ENCODE results near the gene SCP2D1.
"Not testable (repeated sequence)": the region's sequence is repeated elsewhere in the genome, so short reads cannot be mapped to it uniquely, and the experiment has no call there.

The SCP2D1 gene

GRCh38 chr20:18813483-18813882, at the start of gene SCP2D1:
TSS of gene SCP2D1 (plus strand) at chr20:18813783. CDS start at chr20:18813816, 33 bp downstream.
- DNase-seq (ENCODE audit: low read depth in 2 of 2) = no peak

DNA sequence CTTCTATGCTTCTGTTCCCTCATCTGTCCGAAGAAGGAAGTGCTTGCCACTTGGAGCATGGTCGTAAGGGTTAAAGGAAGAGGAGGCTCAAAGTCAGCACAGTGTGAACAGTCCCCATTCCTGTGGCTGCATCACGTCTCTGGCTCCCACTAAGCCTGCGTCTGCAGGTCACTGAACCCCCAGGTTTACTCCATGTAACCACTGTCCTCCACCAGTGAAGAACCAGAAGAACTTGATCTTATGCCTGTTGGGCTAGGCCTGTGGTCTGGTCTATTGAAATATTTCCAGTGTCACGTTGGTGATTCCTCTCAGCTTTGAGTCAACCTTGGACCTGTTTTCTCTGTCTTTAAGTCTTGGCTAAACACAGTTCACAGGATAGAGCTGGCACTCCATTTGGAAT, 45.9 kb upstream of the SCP2D1 start:
- DNase-seq (ENCODE audit: low read depth in 2 of 2) = no peak

- no peak for DNase-seq (ENCODE audit: low read depth in 2 of 2)
Observed at GRCh38 chr20:18773566-18773965, 40.0 kb upstream of the SCP2D1 start.

- no peak for DNase-seq (ENCODE audit: low read depth in 2 of 2)
Observed at GRCh38 chr20:18774207-18774606, 39.4 kb upstream of the SCP2D1 start.

- no peak for DNase-seq (ENCODE audit: low read depth in 2 of 2)
Observed at GRCh38 chr20:18775633-18776032, 38.0 kb upstream of the SCP2D1 start.

GRCh38 chr20:18778690-18779392, 34.7 kb upstream of the SCP2D1 start:
- DNase-seq (ENCODE audit: low read depth in 2 of 2) = no peak

DNA sequence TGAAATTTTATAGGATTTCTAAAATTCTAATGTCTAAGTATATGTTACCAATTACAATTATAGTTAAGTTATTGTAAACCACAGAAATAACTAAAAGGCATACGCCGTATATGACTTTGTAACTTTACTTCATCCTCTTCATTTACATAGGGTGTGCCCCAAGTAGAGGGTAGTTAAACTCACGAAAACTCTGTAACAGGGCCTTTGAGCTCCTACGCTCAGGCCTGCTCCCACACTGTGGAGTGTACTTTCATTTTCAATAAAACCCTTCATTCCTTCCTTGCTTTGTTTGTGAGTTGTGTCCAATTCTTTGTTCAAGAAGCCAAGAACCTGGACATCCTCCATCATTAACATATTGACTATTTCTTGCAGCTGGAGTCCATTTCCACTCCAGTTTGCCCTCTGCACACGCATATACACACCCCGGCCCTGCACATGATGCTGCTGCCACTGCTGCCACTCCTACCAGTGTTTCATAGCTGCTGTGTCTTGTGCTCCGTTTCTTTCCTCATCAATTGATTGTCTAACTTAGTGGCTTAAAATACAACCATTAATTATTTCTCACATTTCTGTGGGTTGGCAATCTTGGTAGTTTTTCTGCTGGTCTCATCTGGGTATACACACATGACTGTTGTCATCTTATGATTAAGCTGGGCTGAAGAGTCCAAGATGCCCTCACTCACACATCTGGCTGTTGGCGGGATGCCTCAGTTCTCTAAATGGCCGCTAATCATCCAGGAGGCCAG, 33.0 kb upstream of the SCP2D1 start:
- DNase-seq (ENCODE audit: low read depth in 2 of 2) = no peak

- DNase-seq (ENCODE audit: low read depth in 2 of 2) = no peak
Observed at GRCh38 chr20:18781509-18781908, 32.1 kb upstream of the SCP2D1 start.

- no peak for DNase-seq (ENCODE audit: low read depth in 2 of 2)
Observed at GRCh38 chr20:18783385-18783959, 30.1 kb upstream of the SCP2D1 start.

DNA sequence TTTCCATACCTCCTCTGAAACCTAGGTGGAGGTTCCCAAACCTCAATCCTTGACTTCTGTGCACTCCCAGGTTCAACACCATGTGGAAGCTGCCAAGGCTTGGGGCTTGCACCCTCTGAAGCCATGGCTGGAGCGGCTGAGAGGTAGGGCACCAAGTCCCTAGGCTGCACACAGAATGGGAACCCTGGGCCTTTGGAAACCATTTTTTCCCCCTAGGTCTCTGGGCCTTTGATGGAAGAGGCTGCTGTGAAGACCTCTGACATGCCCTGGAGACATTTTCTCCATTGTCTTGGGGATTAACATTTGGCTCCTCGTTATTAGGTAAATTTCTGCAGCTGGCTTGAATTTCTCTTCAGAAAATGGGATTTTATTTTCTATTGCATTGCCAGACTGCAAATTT, 26.5 kb upstream of the SCP2D1 start:
- DNase-seq (ENCODE audit: low read depth in 2 of 2) = not testable (repeated sequence)

DNA sequence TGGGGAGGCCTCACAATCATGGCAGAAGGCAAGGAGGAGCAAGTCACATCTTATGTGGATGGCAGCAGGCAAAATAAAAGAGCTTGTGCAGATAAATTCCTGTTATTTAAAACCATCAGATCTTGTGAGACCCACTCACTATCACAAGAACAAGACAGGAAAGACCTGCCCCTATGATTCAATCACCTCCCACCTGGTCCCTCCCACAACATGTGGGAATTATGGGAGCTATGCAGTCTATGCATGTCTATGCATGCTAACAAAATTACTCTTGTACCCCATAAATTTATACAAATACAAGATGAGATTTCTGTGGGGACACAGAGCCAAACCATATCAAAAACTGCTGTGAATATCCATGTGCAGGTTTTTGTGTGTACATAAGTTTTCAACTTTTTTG, 25.6 kb upstream of the SCP2D1 start:
- DNase-seq (ENCODE audit: low read depth in 2 of 2) = no peak

GRCh38 chr20:18790787-18791186, 22.8 kb upstream of the SCP2D1 start:
- no peak for DNase-seq (ENCODE audit: low read depth in 2 of 2)

- peak; percentile 61 to 76 for DNase-seq (ENCODE audit: low read depth in 2 of 2)
Observed at GRCh38 chr20:18793625-18794427, 19.8 kb upstream of the SCP2D1 start.

DNA sequence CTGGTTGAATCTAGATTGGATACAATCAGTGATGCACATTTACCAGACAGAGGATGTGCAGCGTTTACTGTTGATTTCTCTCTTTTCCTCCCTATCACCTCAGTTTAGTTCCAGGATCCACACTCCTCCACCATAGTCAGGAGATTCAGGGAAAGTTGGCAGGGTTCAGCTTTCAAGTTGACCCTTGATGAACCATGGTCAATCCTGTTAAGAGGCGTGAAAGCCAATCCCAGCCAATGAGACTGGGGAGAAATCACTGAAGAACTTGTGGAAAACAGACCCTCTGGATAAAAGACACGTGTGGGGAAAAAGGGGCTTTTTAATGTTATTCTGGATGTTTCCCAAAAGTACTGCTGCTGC, 19.2 kb upstream of the SCP2D1 start:
- no peak for DNase-seq (ENCODE audit: low read depth in 2 of 2)

DNA sequence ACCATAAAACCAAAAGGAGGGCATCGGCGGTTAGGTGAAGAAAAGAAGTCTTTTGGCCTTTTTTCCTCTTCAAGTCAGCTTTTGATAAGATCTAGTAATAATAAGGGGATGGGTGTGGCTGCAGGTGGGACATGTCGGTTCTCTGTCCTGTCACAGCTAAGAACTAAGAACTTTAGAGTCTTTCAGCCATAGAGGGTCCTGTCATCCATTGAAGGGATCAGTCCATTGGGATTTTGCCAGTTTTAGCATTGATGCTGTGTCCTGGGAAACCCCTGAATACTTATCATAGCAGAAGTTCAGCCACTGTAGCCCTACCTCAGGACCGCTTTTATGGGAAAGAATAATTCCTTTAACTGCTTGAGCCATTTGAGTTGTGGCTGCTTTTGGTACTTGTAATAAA, 18.2 kb upstream of the SCP2D1 start:
- no peak for DNase-seq (ENCODE audit: low read depth in 2 of 2)

- DNase-seq (ENCODE audit: low read depth in 2 of 2) = no peak
Observed at GRCh38 chr20:18796282-18796833, 17.2 kb upstream of the SCP2D1 start.

DNA sequence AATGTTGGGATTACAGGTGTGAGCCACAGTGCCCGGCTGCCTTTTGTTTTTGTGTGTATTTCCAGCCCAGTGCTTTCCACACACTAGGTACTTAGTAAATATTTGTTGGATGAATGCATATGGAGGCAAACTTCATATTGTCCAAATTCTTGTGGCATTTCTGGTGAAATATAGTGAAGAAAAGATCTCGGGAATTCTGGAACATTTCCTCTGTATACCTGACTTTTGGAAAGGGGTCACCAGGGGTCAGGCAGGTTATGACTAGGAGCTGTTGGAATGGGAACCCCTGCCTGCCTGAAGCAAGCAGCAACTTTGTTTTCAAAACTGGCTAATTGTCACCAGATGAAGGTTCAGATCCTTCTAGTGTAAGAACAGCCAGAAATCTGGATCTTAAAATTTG, 12.1 kb upstream of the SCP2D1 start:
- no peak for DNase-seq (ENCODE audit: low read depth in 2 of 2)

- DNase-seq (ENCODE audit: low read depth in 2 of 2) = no peak
Observed at GRCh38 chr20:18802012-18802634, 11.5 kb upstream of the SCP2D1 start.

DNA sequence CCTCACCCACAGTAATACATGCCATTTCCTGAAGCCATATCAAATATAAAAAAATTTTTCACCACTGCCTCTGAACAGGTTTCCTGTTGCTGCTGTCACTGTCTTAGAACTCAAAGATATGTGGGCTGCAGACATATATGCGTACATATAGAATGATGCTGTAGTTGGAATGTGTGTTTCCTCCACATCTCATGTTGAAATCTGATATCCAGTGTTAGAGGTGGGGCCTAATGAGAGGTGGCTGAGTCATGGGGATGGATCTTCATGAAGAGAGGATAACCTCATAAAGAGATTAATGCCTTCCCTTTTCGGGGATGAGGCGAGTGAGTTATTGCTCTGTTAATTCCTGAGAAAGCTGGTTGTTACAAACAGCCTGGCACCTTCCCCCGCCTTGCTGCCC, 7.7 kb upstream of the SCP2D1 start:
- DNase-seq (ENCODE audit: low read depth in 2 of 2) = no peak

GRCh38 chr20:18808712-18809111, 4.9 kb upstream of the SCP2D1 start:
- no peak for DNase-seq (ENCODE audit: low read depth in 2 of 2)

- no peak for DNase-seq (ENCODE audit: low read depth in 2 of 2)
Observed at GRCh38 chr20:18811186-18811585, 2.4 kb upstream of the SCP2D1 start.

- no peak for DNase-seq (ENCODE audit: low read depth in 2 of 2)
Observed at GRCh38 chr20:18811904-18812303, 1.7 kb upstream of the SCP2D1 start.

Measured in stimulated activated CD8-positive, alpha-beta memory T cell treated with anti-CD3 and anti-CD28 coated beads, Interleukin-15, amount 100 ng/mL, for 4 hours (primary cell).